Activated T-cell treated with anti-CD3 and anti-CD28 coated beads, Interleukin-2, amount 50 U/mL, for 1 hour (primary cell): Measurements from ENCODE around the gene POU6F2.
A peak's percentile ranks its signal among the peaks of the same experiment; 100 is the strongest.
"Not testable (repeated sequence)": the region's sequence is repeated elsewhere in the genome, so short reads cannot be mapped to it uniquely, and the experiment has no call there.

Source experiments
- DNase-seq: peaks from one replicate; pipeline ENCODE4 v3.0.0-alpha.2; 2020

POU6F2 gene, protein sequence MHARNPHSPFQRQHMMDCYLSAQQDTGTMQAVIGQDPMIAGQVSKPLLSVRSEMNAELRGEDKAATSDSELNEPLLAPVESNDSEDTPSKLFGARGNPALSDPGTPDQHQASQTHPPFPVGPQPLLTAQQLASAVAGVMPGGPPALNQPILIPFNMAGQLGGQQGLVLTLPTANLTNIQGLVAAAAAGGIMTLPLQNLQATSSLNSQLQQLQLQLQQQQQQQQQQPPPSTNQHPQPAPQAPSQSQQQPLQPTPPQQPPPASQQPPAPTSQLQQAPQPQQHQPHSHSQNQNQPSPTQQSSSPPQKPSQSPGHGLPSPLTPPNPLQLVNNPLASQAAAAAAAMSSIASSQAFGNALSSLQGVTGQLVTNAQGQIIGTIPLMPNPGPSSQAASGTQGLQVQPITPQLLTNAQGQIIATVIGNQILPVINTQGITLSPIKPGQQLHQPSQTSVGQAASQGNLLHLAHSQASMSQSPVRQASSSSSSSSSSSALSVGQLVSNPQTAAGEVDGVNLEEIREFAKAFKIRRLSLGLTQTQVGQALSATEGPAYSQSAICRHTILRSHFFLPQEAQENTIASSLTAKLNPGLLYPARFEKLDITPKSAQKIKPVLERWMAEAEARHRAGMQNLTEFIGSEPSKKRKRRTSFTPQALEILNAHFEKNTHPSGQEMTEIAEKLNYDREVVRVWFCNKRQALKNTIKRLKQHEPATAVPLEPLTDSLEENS

DNA sequence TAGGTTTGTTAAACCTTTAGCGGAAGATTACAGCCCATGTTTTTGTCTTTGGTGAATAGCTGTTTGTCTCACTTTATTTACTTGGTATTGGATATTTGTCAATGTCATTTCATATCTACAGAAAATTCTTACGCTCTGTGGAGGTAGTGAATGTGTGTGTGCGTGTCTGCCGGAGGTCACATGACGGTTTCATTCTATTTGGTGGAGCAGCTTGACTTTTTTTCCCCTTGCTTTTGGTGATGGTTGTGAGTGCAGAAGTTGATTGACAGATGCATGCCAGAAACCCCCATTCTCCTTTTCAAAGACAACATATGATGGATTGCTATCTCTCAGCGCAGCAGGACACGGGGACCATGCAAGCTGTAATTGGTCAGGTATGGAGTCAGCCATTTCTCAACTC is at the start of gene POU6F2:
Gene POU6F2 (plus strand): TSS at position 225 of the 400 bp plus-strand sequence. CDS start 45 bp downstream, at position 270.
- no peak for DNase-seq

DNA sequence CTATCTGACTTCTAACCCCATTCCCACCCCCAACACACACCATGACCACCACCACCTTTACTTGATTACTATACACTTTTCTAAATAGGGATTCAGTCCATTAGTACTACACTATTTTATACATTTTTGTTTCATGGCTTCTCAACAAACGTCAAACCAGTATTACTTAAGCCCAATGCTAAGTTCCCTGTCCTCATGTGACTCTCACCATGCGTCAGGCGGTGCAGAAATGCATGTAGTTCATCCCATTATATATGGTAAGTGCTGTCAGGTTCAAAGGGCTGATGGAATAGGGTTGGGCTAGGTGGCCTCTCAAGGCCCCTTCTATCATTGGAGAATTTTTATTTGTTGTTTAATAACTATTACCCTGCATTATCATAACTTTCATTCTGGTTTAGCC is 49.2 kb upstream of the POU6F2 start:
- DNase-seq: no peak

DNA sequence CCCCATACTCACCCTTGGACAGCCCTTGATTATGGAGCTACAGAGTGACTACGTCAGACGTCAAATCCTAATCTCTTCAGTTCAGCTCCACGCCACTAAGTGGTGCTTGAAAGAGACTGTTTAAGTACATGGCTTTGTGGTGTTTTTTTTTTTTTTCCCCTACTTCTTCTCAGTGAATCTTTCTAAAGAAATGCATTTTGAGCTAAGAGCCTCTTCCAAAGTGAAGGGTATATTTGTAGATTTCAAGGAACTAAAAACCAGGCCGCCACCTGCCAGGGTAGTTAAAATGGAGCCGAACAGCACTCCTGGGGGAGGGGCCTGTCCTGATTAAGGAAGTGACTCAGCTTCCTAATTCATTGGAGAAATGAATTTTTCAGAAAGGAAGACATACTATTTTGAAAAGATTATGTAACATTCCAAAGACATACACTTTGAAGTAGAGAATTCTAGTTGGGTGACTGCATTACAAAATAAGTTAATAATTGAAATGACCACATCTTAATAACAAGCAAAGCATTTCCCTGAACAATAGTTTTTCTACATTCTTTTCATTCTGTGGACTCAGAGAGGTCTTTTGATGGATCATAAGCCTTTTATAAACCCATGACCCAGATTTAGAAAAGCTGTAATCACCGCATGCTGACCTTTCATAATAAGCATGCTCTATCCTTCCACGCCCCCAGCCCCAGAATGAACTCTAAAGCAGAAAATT is 48.1 kb upstream of the POU6F2 start:
- no peak for DNase-seq

DNA sequence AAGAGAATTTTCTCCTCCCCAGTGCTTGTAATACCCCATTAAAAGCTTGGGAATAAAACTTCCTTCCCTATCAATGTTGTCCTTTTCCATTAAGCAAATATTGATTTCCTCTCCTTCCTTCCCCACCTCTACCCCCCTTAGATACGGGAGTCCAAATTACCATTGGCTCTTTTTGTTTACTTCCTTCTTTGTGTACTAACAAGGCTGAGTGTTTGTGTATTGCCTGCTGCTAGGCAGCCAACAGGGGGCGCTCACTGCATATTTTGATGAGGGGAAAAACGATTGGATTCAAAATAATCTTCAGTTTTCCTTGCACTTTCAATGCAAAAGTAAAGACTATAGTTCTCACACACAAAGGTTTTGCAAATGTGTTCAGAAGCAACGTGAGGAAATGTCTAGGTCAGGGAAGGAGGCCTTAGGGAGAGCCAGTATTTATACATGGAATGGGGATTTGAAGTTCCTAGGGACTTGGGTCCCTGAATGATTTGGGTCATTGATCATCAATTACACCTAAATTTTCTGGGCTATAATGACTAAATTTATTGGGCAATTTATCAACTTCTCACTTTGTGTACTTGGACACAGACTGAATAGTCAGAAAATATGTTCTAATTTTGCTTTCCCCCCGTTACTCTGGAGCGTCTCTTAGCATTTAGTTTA is 45.1 kb upstream of the POU6F2 start:
- DNase-seq: peak; percentile 29

DNA sequence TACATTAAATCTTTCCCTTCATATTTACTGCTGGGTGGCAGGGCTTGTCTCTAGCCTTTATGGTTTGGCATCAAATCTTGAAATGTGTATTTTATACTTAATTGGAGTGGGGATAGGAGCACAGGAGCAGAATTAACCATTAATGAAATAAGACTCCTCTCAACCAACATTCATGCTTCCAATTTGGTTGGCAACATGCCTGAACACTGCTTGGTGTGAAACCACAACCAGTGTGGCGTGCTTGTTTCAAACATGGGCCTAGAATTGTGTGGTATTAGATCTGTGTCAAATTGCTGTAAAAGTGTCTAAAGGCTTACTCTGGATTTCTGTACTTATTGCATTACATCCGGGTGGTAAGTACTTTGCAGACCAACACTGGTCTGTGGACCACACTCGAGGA is 43.7 kb upstream of the POU6F2 start:
- no peak for DNase-seq

DNA sequence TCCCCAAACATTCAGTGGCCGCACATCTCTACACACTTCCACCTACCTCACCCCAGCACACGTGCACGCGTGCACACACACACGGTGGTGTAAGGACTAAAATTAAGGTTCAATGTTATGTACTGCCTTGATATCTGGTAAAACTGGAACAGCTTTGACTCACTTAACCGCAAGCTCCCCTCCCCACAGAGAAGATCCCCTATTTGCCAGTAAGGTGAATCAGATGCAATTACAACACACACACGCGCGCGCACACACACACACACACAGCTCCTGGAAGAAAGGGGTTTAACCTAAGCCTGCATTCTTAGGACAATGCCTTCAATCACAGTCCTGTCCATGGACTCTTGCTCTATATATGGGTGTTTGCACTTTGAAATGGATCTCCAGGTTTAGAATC is 43.2 kb upstream of the POU6F2 start:
- DNase-seq: no peak

DNA sequence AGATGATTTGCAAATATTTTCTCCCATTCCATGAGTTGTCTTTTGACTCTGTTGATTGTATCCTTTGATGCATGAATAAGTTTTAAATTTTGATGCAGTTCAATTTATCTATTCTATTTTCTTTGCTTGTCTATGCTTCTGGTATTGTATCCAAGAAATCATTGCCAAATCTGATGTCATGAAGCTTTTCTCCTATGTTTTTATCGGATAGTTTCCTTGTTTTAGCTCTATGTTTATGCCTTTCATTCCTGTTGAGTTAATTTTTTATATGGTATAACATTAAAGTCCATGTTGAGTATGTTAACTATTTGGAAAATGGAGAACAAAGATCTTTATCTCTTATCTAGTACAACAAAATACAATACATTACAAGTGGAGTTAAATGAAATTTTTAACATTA is 41.1 kb upstream of the POU6F2 start:
- DNase-seq: no peak

DNA sequence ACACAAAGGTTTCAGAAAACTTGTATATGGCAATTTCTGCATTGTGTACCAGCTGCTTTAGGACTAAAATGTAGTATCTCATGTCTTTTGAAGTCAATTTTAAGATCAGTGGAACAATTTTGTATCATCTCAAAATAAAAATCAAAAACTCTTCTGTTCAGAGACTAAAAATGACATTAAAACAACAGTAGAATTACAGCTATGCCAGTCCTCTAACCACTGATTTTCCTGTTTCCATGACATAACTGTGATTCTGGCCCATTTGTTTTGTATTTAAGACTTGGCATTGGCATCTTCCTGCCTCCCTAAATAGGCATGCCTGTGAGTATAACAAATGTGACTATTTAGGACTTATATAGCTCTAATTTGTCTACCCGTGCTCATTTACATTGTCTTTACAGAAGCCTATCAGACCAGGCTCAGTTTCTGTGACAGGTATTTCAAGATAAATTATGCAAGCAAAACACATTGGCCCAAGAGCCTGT is 39.7 kb upstream of the POU6F2 start:
- no peak for DNase-seq

DNA sequence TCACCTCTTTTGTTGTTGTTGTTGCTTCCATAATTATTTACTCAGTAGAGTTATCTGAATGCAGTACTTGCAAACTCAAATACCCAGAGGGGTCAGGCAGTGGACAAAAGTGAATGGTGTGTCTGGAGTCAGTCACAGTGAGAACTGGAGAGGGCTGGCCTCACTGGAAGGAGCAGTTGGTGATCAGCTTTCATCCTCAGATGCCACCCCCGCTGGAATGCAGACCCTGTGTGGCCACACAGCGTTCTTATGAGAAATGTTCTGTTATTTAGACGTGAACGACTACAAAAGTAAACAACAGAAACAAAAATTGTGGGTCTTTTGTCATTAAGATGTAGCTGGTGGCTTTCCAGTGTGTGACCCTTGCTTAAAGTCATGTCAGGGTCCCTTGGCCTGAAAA is 39.1 kb upstream of the POU6F2 start:
- DNase-seq: no peak

DNA sequence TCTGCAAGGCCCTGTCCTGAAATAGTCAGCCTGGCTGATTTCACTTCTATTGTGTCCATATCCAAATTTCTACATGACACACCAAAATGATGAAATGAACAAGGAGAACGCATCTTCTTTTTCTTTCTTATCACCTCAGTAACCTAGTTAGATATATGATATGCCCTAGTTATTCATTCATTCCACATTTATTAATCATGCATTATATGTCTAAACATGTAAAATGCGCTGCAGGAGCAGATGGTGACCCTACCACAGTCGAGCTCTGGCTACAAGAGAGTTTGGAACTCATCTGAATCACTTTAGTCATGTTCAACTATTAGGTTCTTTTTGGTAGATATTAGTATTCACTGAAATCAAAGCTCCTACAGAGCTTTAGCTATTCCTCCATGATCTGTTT is 36.9 kb upstream of the POU6F2 start:
- no peak for DNase-seq

DNA sequence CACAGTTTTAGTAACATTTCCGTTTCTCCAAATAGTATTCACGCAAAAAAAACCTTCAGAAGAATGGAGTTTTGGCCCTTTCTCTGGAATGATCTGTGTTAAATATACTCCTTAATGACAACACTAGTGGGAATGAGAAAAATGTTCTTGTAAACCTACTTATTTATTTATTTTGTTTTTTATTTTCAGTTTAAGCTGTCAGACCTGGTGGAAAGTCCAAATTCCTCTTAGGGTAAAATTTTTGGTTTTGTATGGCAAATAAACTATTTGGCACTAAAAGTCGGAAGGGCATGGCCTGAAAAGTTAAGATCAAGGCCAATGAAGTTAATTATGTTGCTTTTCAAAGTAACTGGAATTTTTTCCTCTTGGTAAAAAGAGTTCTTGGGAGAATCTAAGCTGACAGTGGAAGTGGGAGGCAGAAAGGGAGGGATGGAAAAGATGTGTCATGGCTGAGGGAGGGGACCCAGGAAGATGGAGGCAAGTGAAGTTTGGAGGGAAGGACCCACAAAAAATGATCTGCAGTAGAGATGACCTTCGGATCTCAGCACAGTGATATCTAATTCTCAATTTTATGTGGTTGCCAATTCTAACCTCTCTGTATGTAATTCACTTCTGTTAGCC is 35.2 kb upstream of the POU6F2 start:
- no peak for DNase-seq

DNA sequence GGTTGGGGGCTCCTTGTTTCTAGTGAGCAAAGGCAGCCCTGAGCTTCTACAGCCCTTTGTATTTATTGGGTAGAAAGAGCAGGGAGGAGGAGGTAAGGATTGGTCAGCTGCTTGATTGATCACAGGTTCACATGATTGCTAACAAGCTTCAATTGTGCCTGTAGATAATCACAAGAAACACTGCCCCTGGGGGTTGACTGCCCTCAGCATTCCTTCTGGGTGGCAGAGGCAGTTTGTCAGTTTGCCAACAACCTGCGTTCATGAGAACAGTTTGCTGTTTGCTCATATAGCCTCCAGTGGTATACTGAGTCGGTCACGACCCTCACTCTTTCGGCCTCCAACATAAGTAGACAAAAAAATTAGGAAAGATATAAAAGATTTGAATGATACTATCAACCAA is 30.2 kb upstream of the POU6F2 start:
- not testable (repeated sequence) for DNase-seq

DNA sequence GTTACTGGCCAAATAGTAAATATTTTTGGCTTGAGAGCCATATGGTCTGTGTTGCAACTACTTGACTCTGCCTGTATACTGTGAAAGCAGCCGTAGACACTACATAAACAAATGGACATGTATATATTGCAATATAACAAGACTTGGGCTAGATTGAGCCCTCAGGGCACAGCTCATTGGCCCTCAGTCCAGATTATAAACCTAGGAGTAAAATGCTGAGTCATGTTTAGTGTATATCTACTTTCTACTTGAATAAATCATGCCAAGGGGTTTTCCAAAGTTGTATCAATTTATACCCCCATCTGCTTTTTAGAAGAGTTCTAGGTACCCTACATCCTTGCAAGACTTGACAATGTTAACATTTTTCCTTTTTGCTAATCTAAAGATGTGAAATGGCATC is 27.4 kb upstream of the POU6F2 start:
- DNase-seq: no peak

DNA sequence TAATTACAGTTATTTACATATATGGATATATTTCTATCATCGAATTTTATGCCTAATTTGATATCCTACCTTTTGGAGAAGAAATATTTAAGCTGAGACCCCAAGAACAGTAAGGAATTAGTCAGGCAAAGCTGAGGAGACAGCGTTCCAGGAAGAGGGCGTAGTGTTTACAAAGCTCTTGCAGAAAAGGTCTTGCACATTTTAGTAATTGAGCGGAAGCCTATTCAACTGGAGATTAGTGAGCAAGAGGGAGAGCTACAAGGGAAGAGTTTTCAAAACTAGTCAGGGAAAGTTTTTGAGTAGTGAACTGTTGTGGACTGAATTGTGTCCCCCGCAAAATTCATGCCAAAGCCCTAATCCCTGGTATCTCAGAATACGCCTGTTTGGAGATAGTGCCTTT is 26.5 kb upstream of the POU6F2 start:
- no peak for DNase-seq

DNA sequence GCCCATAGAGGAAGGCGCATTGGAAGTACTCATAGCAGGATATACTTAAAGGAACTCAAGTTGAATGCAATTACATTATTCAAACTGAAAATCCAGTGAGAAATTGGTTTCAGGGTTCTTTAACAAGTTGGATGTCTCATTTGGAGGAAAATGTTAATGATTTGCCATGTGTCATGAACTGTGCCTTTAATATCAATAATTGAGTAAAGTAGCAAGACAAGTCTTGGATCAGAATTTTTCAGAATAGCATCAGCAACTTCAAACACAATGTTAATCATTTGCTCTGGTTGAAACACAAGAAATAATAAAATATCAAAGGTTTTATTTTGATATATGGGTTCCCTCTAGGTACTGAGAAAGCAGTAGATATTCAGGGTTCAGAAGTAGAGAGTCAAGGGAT is 24.5 kb upstream of the POU6F2 start:
- DNase-seq: no peak

DNA sequence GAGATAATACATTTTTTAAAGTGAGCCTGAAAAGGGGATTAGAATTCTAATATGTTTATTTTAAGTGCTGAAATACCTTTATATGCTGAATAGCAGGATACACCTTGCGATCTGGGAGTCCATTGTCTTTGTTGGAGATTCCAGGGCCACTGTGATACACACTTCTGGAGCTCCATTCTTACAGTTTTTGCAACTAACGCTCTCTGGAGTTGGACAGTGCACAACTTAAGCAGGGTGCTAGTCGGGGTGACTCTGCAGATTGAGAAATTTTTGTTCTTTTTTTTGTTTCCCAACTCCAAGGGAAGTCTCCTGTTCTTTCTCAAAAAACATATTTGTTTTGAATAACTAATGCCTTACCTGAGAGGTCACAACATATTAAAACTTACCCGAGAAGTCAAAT is 23.7 kb upstream of the POU6F2 start:
- no peak for DNase-seq

DNA sequence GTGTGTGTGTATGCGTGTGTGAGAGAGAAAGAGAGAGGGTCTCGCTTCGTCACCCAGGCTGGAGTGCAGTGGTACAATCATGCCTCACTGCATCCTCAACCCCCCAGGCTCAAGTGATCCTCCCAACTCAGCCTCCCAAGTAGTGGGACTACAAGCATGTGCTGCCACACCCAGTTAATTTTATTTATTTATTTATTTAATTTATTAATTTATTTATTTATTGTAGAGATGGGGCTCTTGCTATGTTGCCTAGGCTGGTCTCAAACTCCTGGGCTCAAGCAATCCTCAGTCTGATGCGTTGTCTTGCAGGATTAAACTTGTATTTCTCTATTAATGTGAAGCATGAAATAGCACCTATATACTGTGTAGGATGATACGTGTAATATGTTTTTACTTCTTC is 21.8 kb upstream of the POU6F2 start:
- DNase-seq: no peak

DNA sequence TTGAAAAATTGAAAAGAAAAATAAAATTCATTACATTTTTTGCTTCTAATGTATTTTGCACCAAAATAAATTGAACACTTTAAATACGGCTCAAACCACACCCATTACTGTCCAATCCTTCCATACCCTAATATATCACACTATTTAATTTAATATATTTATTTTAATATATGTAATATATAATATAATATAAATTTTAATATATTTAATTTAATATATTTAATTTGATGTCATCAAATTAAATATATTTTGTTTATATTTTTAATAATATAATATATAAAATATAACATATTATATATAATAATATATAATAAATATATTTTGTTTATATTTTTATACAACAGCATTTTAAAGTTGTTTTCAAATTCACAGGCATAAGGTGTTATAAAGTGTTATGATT is 15.7 kb upstream of the POU6F2 start:
- no peak for DNase-seq

DNA sequence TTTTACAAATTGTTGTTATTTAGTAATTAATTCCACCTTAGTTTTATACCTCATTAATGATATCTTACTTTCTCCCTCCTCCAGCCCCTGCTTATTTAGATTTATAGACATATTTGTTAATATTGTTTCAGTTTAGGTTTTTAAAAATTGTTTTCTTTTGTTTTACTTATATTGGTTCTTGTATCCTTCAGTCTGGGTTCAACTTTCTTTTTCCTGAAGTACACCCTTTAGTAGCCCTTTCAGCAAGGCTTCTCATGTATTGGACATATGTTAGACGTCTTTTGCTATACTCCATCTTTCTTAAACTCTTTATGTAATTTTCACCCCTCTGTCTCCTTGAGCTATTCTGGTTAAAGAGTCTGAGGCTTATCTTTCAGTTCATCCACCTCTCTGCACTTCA is 12.8 kb upstream of the POU6F2 start:
- no peak for DNase-seq

DNA sequence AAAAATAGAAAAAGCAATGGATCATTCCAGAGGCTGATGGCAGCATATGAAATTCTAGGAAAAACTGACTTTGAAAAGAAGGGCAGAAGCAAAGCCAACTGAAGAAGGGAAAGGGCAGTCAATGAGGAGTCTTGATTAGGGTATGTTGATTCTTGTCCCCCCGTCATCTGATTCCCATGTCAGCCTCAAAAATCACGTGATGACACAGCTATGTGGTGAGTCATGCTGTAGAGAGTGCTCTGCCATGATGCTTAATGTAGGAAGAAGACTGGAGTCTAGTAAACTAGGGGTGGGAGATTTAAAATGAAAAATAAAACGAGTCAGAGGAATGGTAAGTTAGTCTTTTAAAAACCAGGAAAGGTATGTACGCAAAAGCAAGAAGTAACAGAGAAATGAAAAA is 3.9 kb upstream of the POU6F2 start:
- DNase-seq: no peak

DNA sequence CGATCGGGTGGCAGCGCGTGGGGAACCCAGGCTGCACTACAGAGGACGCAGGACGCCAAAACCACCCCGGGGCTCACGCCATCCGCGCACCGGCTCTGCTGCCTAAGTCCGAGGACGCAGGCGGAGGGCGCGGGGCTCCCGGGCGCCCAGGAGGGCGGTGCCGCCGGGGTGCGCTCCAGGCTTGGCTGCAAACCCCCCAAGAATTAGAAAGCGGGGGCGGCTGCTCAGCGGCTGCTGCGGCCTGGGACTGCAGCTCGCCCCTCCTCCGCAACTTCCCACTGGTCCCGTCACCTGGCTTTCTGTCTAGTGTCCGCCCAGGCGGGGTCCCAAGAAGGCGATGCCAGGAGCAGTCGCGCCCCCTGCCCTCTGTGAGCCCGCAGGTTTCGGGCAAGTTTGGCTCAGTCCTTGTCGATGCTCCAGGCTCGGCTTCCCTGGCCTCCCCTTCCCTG is 1.7 kb upstream of the POU6F2 start:
- DNase-seq: no peak

DNA sequence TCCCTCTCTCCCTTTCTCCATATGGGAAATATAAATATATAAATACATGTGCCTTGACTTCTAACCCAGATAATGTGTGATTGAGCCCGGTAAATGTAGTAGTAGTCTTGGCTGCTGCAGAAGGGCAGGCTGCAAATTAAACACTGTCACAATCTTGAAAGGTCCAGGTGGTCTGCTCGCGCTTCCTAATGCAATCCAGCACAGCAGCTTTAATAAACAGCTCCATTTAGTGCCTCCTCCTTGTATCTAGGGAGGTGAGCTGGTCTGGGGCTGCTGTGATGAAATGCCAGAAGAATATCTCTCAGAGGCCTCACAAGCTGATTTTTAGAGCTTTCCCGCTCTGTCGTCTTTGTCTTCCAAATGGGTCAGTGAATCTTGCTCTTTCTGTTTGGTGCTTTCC is 782 bp downstream of the POU6F2 start:
- DNase-seq: no peak

DNA sequence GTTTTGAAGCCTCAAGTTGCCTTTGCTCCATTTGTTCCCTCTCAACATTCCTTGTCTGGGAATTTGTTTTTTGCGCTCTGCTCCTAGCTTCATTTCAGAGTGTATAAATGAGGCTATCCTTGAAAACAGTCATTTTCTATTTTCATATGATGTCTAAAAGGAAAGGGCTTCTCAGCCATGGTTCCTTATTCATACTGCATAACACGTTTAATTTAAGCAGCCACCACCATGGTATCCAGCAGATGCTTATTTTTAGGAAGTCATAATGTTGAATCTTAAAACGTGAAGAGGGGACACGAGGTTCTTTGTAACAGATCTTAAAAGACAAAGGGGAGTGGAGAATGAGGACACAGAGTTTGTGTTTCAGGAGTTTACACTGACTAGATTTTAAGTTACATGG is 14.5 kb downstream of the POU6F2 start:
- DNase-seq: no peak
